Rectal smooth muscle tissue (tissue), 1 donor: ENCODE data around the gene CABLES2.
"Not testable (repeated sequence)": the region's sequence is repeated elsewhere in the genome, so short reads cannot be mapped to it uniquely, and the experiment has no call there.

Experiments used
- H3K27ac ChIP-seq: one replicate; pipeline ENCODE4 v1.7.0; 2013; ENCODE audit warnings: low read depth, low read length, inconsistent platforms
- H3K27me3 ChIP-seq: one replicate; pipeline ENCODE4 v1.7.0; 2013; ENCODE audit warnings: low read length; ENCODE audit not compliant: control insufficient read depth, insufficient read depth
- H3K36me3 ChIP-seq: one replicate; pipeline ENCODE4 v1.7.0; 2013; ENCODE audit warnings: low read length; ENCODE audit not compliant: control insufficient read depth, insufficient read depth
- H3K4me1 ChIP-seq: one replicate; pipeline ENCODE4 v1.7.0; 2013; ENCODE audit warnings: low read length; ENCODE audit not compliant: control insufficient read depth, insufficient read depth
- H3K4me3 ChIP-seq: one replicate; pipeline ENCODE4 v1.7.0; 2013; ENCODE audit warnings: low read length
- H3K9ac ChIP-seq: one replicate; pipeline ENCODE4 v1.7.0; 2013; ENCODE audit warnings: low read length

The CABLES2 gene

DNA sequence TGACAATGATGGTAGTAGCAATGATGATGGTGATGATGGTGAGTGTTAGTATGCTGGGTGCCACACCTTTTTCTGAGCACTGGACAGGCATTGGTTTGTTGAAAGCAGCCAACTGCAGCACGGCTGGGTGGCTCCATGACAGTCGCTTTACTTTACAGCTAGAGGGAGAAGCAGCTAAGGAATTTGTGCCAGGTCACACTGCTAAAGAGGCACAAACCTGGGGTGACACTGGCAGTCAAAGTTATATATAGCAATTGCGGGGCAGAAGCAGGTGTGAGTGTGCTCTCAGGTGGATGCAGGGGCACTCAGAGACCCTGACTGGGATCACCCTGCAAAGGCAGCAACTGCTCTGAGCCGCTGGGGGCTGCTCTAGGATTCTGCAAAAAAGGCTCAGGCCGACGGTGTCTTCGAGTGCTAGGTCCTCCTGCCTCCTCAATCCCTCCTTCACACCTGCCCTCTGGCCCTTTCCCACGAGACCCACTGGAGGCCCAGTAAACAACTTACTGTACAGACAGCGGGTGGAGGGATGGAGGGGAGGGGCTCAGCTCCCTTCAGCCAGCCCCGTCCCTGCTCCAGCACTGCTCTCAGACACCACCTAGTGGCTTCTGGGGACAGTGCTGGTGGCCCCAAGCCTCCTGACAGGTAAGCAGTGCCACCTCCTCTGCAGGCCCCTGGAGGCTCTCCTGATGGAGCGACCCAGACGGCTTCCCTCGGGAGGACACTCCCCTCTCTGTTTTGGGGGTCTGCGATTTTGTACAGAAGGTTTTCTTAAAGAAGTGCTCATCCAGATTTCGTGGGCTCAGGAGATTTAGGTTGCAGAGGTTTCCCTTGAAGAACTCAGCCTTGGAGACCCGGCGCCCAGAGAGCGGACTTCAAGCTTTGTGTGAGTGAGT, 24.5 kb downstream of the CABLES2 start:
- H3K9ac ChIP-seq: no peak overlapping the region
- H3K27ac ChIP-seq: peak overlapping the region; percentile 11
- H3K4me1 ChIP-seq: peaks cover 24% of the 10 kb centered on the region
- no peaks in the 10 kb centered on the region for H3K27me3 ChIP-seq
- H3K36me3 ChIP-seq: peaks cover 6% of the 10 kb centered on the region
- no peak overlapping the region for H3K4me3 ChIP-seq

GRCh38 chr20:62381842-62382241, 25.2 kb downstream of the CABLES2 start:
- Histone ChIP-seq H3K4me1 (peaks cover 29% of the 10 kb centered on the region), H3K27ac (no peak overlapping the region)

GRCh38 chr20:62381202-62381797, 25.8 kb downstream of the CABLES2 start:
- peaks cover 35% of the 10 kb centered on the region for H3K4me1 ChIP-seq
- H3K9ac ChIP-seq: no peak overlapping the region
- peaks cover 6% of the 10 kb centered on the region for H3K36me3 ChIP-seq
- H3K27me3 ChIP-seq: no peaks in the 10 kb centered on the region
- no peak overlapping the region for H3K27ac ChIP-seq
- no peak overlapping the region for H3K4me3 ChIP-seq

More at GRCh38 chr20:62381842-62382241, 25.2 kb downstream of the CABLES2 start:
- H3K27me3 ChIP-seq: no peaks in the 10 kb centered on the region
- no peak overlapping the region for H3K9ac ChIP-seq
- no peak overlapping the region for H3K4me3 ChIP-seq
- peaks cover 6% of the 10 kb centered on the region for H3K36me3 ChIP-seq

- Histone ChIP-seq H3K4me3 (peak overlapping the region; percentile 8), H3K27me3 (peaks cover 2% of the 10 kb centered on the region), H3K27ac (peak overlapping the region; percentile 96), H3K4me1 (peaks cover 44% of the 10 kb centered on the region), H3K9ac (no peak overlapping the region), H3K36me3 (peaks cover 6% of the 10 kb centered on the region)
These were observed 28.9 kb downstream of the CABLES2 start for GRCh38 chr20:62378215-62378614.

- peaks cover 47% of the 10 kb centered on the region for H3K4me1 ChIP-seq
- peaks cover 2% of the 10 kb centered on the region for H3K27me3 ChIP-seq
- H3K9ac ChIP-seq: no peak overlapping the region
- peaks cover 6% of the 10 kb centered on the region for H3K36me3 ChIP-seq
- H3K27ac ChIP-seq: peak overlapping the region; percentile 96
- H3K4me3 ChIP-seq: peak overlapping the region; percentile 8
These were observed 29.4 kb downstream of the CABLES2 start for GRCh38 chr20:62377615-62378178.

DNA sequence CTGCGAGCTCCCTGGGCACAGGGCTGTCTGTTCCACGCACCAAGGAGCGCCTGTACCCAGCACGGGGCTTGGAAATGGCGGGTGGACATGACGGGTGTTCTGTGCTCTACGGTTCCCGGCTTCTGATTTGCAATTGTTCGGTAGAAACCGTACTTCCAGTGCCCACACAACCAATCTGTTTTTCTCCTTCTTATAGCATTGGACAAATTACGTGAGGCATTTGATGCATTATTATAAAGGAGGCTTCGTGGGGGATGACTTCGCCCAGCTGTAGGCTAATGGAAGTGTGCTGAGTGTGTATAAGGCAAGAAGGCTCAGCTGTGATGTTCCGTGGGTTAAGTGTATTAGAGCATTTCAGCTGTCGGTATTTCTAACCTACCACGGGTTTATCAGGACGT, 30.0 kb downstream of the CABLES2 start:
- Histone ChIP-seq H3K9ac (no peak overlapping the region), H3K27ac (peak overlapping the region; percentile 96), H3K4me1 (peaks cover 47% of the 10 kb centered on the region), H3K36me3 (peaks cover 2% of the 10 kb centered on the region), H3K27me3 (peaks cover 2% of the 10 kb centered on the region), H3K4me3 (no peak overlapping the region)

DNA sequence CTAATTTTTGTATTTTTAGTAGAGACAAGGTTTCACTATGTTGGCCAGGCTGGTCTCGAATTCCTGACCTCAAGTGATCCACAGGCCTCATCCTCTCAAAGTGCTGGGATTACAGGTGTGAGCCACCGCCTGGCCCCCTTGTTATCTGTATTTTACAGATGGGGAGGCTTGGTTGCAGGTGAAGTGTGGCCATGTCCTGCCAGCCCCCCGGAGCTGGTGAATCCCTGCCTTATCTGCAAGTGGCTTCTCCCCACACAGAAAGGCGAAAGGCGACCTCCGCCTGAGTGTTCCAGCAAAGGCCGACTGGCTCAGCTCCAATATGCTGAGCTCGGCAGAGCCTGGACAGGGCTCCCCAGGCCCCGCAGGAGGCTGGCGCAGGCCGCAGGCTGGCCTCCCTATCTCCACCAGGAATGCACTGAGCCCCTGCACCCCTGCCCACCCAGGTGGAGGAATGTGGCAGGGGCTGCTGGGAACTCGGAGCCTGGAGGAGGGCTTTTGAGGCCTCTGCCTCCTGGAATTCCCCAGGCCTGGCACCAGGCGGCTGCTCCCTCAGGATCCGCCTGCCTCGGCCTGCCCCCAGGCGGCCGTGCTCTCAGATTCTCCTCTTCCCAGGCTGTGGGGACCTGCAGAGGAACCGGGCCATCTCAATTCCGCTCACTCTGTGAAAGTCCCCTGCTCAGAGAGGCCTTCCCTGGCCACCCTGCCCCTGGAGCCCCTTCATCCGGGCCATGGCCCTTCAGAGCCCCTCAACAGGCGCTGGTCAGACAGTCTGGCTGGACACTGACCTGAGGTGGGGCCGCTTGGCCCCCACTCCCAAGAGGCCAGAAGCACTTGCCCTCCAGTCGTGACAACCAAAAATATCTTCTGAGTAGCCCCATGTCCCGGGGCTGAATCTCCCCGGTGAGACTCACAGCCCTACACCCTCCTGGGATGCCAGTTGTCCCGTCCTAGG, 30.7 kb downstream of the CABLES2 start:
- Histone ChIP-seq H3K27ac (peak overlapping the region; percentile 96), H3K4me3 (no peak overlapping the region), H3K4me1 (peaks cover 53% of the 10 kb centered on the region), H3K27me3 (peaks cover 2% of the 10 kb centered on the region), H3K36me3 (no peaks in the 10 kb centered on the region), H3K9ac (no peak overlapping the region)

DNA sequence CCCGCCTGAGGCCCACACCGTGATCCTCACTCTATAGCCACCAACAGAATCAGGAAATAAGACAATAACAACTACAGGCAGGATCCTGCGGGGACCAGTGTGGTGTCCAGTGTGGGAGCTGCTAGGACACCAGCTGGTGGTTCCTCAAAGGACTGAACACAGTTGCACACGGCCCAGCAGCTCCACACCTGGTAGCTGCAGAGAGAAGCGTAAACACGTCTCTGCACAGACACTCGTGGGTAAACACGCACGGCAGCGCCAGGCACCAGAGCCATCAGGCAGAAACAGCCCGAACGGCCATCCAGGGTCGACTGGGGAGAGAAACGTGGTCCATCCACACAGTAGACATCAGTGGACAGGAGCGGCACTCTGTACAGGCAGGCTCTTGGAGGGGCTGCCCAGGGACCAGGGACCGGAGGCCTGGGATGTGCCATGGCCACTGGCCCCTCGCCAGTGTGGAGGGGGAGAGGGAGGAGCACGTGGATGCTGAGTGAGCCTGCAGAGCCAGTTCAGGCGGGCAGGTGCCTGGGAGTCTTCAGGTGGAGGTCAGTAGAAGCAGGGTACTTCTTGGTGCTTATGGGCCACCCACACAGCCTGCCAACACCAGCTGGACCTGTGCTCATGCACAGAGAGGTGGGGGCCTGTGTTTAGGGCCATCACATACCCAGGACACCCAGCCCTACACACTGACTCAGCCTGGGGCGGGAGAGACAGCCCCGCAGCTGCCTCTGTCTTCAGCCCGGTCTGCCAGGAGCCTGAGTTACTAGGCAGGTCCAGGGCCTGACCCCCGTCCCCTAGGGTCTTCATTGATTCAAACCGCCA, 32.5 kb downstream of the CABLES2 start:
- no peak overlapping the region for H3K9ac ChIP-seq
- peak overlapping the region; percentile 96 for H3K27ac ChIP-seq
- H3K4me1 ChIP-seq: peaks cover 69% of the 10 kb centered on the region
- no peak overlapping the region for H3K4me3 ChIP-seq
- no peaks in the 10 kb centered on the region for H3K36me3 ChIP-seq
- H3K27me3 ChIP-seq: peaks cover 8% of the 10 kb centered on the region

DNA sequence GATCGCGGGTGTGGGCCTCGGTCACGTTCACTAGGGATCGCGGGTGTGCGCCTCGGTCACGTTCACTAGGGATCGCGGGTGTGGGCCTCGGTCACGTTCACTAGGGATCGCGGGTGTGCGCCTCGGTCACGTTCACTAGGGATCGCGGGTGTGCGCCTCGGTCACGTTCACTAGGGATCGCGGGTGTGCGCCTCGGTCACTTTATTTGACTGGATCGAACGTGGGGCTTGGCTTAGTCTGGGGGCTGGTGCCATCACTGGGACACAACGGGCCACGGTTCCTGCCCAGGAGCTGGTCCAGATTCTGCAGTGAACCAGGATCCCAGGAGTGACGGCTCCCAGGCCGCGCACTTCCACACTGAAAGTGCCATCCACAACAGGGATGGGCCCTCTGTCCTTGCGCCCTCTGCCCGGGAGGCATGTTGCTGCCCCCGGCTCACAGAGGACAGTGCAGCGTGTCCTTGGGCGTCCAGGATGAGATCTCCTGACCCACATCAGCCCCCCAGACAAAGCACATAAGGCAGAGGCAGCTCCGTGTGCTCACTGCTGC, 33.4 kb downstream of the CABLES2 start:
- not testable (repeated sequence) for H3K27me3 ChIP-seq, H3K9ac ChIP-seq, H3K36me3 ChIP-seq, H3K4me3 ChIP-seq
- Histone ChIP-seq H3K4me1 (peaks cover 75% of the 10 kb centered on the region), H3K27ac (peak overlapping the region; percentile 96)

- peaks cover 74% of the 10 kb centered on the region for H3K4me1 ChIP-seq
- H3K27ac ChIP-seq: peak overlapping the region; percentile 98
- peaks cover 10% of the 10 kb centered on the region for H3K27me3 ChIP-seq
- H3K36me3 ChIP-seq: no peaks in the 10 kb centered on the region
- H3K9ac ChIP-seq: peak overlapping the region; percentile 40
- no peak overlapping the region for H3K4me3 ChIP-seq
These were observed 34.8 kb downstream of the CABLES2 start for GRCh38 chr20:62372042-62372993.
